ENCODE data around the gene TAS2R4.

DNA sequence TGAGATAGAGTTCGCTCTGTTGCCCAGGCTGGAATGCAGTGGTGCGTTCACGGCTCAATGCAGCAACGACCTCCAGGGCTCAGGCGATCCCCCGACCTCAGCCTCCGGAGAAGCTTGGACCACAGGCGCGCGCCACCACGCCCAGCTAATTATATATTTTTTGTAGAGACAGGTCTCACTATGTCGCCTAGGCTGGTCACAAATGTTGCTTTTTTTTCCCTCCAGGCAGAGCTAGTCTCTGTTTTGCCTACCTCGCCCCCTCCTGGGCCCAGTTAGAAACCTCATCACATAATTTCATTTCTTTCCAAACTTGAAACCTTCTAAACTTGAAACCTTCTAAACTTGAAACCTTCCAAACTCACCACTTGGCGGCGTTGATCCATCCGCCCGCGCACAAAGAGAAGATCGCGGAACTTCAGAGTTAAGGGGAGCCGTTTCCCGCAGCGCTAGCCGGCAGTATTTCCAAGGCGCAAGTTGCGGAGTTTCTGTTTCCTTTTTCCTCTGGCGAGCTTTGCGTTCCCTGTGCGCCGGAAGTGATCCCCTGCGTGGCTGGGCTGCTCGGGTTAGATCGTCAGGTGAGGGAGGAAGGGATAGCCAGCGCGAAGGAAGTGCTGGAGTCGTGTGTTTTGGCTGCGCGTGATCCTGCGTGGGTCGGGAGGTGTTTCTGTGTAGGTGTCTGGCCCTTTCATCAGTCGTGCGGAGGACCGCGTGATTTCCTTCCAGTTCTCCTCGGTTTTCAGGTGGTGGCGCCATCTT, 38.5 kb upstream of the TAS2R4 start, which contains the start of gene SSBP1:
- TF ChIP-seq, protein P1, sequence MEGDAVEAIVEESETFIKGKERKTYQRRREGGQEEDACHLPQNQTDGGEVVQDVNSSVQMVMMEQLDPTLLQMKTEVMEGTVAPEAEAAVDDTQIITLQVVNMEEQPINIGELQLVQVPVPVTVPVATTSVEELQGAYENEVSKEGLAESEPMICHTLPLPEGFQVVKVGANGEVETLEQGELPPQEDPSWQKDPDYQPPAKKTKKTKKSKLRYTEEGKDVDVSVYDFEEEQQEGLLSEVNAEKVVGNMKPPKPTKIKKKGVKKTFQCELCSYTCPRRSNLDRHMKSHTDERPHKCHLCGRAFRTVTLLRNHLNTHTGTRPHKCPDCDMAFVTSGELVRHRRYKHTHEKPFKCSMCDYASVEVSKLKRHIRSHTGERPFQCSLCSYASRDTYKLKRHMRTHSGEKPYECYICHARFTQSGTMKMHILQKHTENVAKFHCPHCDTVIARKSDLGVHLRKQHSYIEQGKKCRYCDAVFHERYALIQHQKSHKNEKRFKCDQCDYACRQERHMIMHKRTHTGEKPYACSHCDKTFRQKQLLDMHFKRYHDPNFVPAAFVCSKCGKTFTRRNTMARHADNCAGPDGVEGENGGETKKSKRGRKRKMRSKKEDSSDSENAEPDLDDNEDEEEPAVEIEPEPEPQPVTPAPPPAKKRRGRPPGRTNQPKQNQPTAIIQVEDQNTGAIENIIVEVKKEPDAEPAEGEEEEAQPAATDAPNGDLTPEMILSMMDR (IDR thresholded peaks at IDR 0.05 in 2 of 3, conservative IDR thresholded peaks at IDR 0.05 in 1 of 3; ENCODE audit: borderline replicate concordance in 1 of 3, insufficient read depth in 1 of 3, low read depth in 2 of 3, low read length in 2 of 3), result peak; percentile 68 to 97 (median 78)
- TF ChIP-seq EZH2 (IDR thresholded peaks at IDR 0.05) (no peak), POLR2A (IDR thresholded peaks at IDR 0.05; ENCODE audit: borderline replicate concordance, extremely low read depth, insufficient read depth, insufficient read length) (peak; percentile 81), SP1 (IDR thresholded peaks at IDR 0.05; ENCODE audit: low read depth) (peak; percentile 95), SRF (IDR thresholded peaks at IDR 0.05; ENCODE audit: low read depth) (peak; percentile 96), RAD21 (IDR thresholded peaks at IDR 0.05; ENCODE audit: low read depth) (peak; percentile 64), POLR2AphosphoS5 (IDR thresholded peaks at IDR 0.05; ENCODE audit: low read depth, low read length) (peak; percentile 92), ELF1 (IDR thresholded peaks at IDR 0.05; ENCODE audit: borderline replicate concordance, low read depth) (peak; percentile 75)
- TF ChIP-seq, protein P2, sequence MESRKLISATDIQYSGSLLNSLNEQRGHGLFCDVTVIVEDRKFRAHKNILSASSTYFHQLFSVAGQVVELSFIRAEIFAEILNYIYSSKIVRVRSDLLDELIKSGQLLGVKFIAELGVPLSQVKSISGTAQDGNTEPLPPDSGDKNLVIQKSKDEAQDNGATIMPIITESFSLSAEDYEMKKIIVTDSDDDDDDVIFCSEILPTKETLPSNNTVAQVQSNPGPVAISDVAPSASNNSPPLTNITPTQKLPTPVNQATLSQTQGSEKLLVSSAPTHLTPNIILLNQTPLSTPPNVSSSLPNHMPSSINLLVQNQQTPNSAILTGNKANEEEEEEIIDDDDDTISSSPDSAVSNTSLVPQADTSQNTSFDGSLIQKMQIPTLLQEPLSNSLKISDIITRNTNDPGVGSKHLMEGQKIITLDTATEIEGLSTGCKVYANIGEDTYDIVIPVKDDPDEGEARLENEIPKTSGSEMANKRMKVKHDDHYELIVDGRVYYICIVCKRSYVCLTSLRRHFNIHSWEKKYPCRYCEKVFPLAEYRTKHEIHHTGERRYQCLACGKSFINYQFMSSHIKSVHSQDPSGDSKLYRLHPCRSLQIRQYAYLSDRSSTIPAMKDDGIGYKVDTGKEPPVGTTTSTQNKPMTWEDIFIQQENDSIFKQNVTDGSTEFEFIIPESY (IDR thresholded peaks at IDR 0.05; ENCODE audit: extremely low read depth, insufficient replicate concordance, low read length), result peak; percentile 55
- TF ChIP-seq, protein P3, sequence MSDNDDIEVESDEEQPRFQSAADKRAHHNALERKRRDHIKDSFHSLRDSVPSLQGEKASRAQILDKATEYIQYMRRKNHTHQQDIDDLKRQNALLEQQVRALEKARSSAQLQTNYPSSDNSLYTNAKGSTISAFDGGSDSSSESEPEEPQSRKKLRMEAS (IDR thresholded peaks at IDR 0.05), result peak; percentile 97

Measured in HCT116 (cell line).